Measurements from ENCODE around the gene DMKN.
"Not testable (repeated sequence)": the region's sequence is repeated elsewhere in the genome, so short reads cannot be mapped to it uniquely, and the experiment has no call there.

Gene DMKN

GRCh38 chr19:35478794-35479677 is 34.4 kb downstream of the DMKN start:
- no peak for TF ChIP-seq CTCF (IDR thresholded peaks at IDR 0.05; ENCODE audit: insufficient read depth, low read length, poor library complexity, severe bottlenecking)

GRCh38 chr19:35476149-35476548 is 37.3 kb downstream of the DMKN start:
- no peak overlapping the region for H3K4me3 ChIP-seq (replicated peaks; ENCODE audit: low read depth, low read length)
- TF ChIP-seq CTCF (IDR thresholded peaks at IDR 0.05; ENCODE audit: insufficient read depth, low read length, poor library complexity, severe bottlenecking), result peak; percentile 36
- no peak for DNase-seq (ENCODE audit: extremely low read depth, insufficient read length)
- no peaks in the 10 kb centered on the region for H3K36me3 ChIP-seq (ENCODE audit: control insufficient read depth, insufficient read depth, low read length)
- H3K27me3 ChIP-seq (replicated peaks; ENCODE audit: control insufficient read depth, insufficient read depth, low read length), result no peaks in the 10 kb centered on the region

More at GRCh38 chr19:35478794-35479677, 34.4 kb downstream of the DMKN start:
- H3K4me3 ChIP-seq (replicated peaks; ENCODE audit: low read depth, low read length), result no peak overlapping the region
- DNase-seq (ENCODE audit: extremely low read depth, insufficient read length), result no peak
- H3K27me3 ChIP-seq (replicated peaks; ENCODE audit: control insufficient read depth, insufficient read depth, low read length), result no peaks in the 10 kb centered on the region
- H3K36me3 ChIP-seq (ENCODE audit: control insufficient read depth, insufficient read depth, low read length), result no peaks in the 10 kb centered on the region

- not testable (repeated sequence) for H3K27me3 ChIP-seq (replicated peaks; ENCODE audit: control insufficient read depth, insufficient read depth, low read length); DNase-seq (ENCODE audit: extremely low read depth, insufficient read length); H3K4me3 ChIP-seq (replicated peaks; ENCODE audit: low read depth, low read length); H3K36me3 ChIP-seq (ENCODE audit: control insufficient read depth, insufficient read depth, low read length)
Observed at GRCh38 chr19:35474594-35474993, 38.9 kb downstream of the DMKN start.

GRCh38 chr19:35474104-35474503 is 39.3 kb downstream of the DMKN start:
- no peak for TF ChIP-seq CTCF (IDR thresholded peaks at IDR 0.05; ENCODE audit: insufficient read depth, low read length, poor library complexity, severe bottlenecking)
- H3K4me3 ChIP-seq (replicated peaks; ENCODE audit: low read depth, low read length), result no peak overlapping the region
- DNase-seq (ENCODE audit: extremely low read depth, insufficient read length), result no peak
- H3K27me3 ChIP-seq (replicated peaks; ENCODE audit: control insufficient read depth, insufficient read depth, low read length), result no peaks in the 10 kb centered on the region
- no peaks in the 10 kb centered on the region for H3K36me3 ChIP-seq (ENCODE audit: control insufficient read depth, insufficient read depth, low read length)

- no peak for TF ChIP-seq CTCF (IDR thresholded peaks at IDR 0.05; ENCODE audit: insufficient read depth, low read length, poor library complexity, severe bottlenecking)
- Histone ChIP-seq H3K36me3 (ENCODE audit: control insufficient read depth, insufficient read depth, low read length) (no peaks in the 10 kb centered on the region), H3K27me3 (replicated peaks; ENCODE audit: control insufficient read depth, insufficient read depth, low read length) (no peaks in the 10 kb centered on the region), H3K4me3 (replicated peaks; ENCODE audit: low read depth, low read length) (no peak overlapping the region)
- no peak for DNase-seq (ENCODE audit: extremely low read depth, insufficient read length)
Observed at GRCh38 chr19:35471946-35472345, 41.5 kb downstream of the DMKN start.

- not testable (repeated sequence) for H3K4me3 ChIP-seq (replicated peaks; ENCODE audit: low read depth, low read length); H3K36me3 ChIP-seq (ENCODE audit: control insufficient read depth, insufficient read depth, low read length); DNase-seq (ENCODE audit: extremely low read depth, insufficient read length); H3K27me3 ChIP-seq (replicated peaks; ENCODE audit: control insufficient read depth, insufficient read depth, low read length)
Observed at GRCh38 chr19:35471075-35471474, 42.4 kb downstream of the DMKN start.

Data from GM06990 (cell line).